SIG-M5 treated with dmso at 0.1 percent for 504 hours (cell line): ENCODE data around the gene ABCB10.
"Not testable (repeated sequence)": the region's sequence is repeated elsewhere in the genome, so short reads cannot be mapped to it uniquely, and the experiment has no call there.

Experiments used
- DNase-seq: peaks from one replicate; lab custom pipeline; 2025; ENCODE audit not compliant: unreplicated experiment; lab: John Stamatoyannopoulos, UW

ABCB10 gene

DNA sequence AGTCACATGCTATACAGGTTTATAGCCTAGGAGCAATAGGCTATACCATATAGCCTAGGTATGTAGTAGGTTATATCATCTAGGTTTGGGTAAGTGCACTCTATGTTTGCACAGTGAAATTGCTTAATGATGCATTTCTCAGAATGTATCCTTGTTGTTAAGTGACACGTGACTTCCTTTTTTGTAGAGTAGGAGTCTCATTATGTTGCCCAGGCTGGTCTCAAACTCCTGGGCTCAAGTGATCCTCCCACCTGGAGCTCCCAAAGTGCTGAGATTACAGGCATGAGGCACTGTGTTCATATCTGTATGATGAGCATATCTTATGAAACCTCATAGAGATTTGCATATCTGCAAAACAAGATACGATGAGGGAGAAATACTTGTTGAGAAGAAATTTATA lies 13.8 kb upstream of the ABCB10 start:
- peak; percentile 41 for DNase-seq

GRCh38 chr1:229570891-229571516 lies 12.5 kb upstream of the ABCB10 start:
- no peak for DNase-seq

DNA sequence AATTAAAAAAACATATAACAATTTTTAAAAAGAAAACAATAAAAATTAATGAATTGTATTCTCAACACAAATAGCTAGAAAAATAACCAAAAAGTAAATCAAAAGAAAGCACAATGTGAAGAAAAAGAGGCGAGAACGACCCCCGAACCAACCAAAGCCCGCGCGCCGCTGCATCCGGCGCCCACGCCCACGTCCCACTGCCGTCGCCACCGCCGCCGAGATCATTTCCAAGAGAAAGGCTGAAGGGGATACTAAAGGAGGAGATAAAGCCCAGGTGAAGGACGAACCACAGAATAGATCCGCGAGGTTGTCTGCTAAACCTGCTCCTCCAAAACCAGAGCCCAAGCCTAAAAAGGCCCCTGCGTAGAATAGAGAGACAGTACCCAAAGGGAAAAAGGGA lies 11.8 kb upstream of the ABCB10 start:
- DNase-seq = no peak

GRCh38 chr1:229567109-229567868 lies 8.8 kb upstream of the ABCB10 start:
- DNase-seq = peak; percentile 88

DNA sequence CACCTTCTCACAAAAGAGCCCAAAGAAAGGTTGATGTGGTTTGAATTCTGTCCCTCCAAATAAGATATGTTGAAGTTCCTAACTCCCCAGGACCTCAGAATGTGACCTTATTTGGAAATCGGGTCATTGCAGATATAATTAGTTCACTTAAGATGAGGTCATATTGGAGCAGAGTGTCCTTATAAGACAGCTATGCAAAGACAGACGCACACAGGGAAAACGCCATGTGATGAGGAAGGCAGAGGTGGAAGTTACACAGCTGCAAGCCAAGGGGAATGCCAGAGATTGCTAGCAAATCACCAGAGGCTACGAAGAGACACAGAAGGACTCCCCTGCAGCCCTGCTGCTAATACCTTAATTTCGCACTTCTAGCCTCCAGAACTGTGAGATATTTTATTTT lies 5.2 kb upstream of the ABCB10 start:
- peak; percentile 45 for DNase-seq

- DNase-seq = no peak
Observed at GRCh38 chr1:229563241-229563640, 4.7 kb upstream of the ABCB10 start.

GRCh38 chr1:229562686-229563085 lies 4.2 kb upstream of the ABCB10 start:
- DNase-seq = no peak

DNA sequence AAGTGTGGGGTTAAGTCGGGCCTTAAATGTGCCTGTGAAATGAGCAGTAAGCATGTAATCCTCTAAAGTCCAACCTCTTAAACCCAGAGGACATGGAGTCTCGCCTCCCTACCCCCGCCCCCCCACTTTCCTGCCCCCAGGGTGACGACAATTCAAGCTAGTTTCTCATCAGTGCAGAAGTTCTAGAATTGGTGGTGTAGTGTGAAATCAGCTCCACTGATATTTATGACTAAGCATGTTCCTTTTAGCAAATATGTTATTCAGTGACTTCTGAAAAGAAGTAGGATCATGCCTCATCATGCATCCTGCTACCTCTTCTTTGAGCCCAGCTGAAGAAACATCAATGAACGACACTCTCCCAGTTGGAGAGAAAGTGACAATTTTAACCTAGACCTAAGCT lies 2.6 kb upstream of the ABCB10 start:
- DNase-seq = no peak

GRCh38 chr1:229560124-229560523 lies 1.6 kb upstream of the ABCB10 start:
- not testable (repeated sequence) for DNase-seq

DNA sequence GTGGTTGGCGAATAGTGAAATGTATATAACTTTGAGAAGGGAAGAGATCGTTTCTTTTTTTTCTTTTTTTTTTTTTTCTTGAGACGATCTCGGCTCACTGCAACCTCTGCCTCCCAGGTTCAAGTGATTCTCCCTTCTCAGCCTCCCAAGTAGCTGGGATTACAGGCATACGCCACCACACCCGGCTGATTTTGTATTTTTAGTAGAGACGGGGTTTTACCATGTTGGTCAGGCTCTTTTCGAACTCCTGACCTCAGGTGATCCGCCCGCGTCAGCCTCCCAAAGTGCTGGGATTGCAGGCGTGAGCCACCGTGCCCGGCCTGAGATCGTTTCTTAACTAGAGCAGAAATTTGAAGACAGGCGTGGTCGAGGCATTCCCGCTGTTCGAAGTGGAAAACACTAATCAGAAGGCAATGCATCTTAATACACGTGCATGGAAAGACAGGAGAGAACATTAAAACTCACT lies 862 bp upstream of the ABCB10 start:
- not testable (repeated sequence) for DNase-seq

DNA sequence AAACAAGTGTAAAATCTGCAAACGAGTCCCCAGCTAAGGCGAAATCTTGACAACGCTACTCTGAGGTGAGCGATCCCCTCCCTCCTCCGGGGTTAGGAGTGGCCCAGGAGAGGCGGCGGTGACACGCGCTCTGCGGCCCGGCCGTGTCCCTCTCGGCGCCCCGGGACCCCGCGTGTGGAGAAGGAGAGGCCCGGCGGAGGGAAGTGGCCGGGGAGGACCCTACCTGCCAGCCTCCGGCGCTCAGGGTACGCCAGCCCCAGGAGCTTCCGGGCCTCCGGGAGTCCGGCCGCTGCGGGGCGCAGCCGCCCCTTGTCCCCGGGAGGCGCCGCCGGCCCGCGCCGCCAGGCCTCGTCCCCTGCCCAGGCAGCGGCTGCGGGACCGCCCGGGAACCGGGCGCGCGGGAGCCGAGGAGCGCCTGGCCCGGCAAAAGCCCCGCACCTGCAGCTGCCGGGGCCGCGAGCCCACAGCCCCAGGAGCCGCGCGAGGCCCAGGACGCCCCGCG lies 543 bp downstream of the ABCB10 start:
- DNase-seq = peak; percentile 34

DNA sequence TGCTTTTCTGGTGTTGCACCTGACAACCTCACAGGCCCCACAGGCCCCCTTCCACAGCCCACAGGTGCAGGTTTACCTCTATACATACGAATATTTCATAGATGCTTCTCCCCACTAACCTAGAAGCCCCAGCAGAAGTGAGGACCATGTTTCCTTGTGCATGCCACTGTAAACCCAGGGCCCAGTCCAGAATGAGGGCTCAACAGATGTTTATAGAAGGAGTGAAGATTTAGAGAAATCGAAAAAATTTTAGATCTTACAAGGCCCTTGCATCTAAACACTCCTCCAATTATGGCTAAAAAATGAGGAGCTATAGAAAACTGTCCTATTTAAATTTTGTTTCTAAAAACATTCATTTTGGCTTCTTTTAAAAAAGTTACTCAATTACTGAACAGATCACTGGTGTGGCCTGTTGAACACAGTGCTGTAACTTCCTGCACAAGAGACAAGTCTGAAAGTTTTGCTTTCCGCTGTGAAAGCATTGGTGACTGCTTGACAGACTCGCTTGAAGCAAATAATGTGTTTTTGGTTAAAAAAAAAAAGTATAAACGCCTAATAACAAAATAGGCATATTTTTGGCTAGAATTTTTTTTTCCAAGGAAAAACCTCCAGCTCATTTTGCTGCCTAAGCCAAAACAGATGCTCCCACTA lies 1.2 kb downstream of the ABCB10 start:
- peak; percentile 73 for DNase-seq

DNA sequence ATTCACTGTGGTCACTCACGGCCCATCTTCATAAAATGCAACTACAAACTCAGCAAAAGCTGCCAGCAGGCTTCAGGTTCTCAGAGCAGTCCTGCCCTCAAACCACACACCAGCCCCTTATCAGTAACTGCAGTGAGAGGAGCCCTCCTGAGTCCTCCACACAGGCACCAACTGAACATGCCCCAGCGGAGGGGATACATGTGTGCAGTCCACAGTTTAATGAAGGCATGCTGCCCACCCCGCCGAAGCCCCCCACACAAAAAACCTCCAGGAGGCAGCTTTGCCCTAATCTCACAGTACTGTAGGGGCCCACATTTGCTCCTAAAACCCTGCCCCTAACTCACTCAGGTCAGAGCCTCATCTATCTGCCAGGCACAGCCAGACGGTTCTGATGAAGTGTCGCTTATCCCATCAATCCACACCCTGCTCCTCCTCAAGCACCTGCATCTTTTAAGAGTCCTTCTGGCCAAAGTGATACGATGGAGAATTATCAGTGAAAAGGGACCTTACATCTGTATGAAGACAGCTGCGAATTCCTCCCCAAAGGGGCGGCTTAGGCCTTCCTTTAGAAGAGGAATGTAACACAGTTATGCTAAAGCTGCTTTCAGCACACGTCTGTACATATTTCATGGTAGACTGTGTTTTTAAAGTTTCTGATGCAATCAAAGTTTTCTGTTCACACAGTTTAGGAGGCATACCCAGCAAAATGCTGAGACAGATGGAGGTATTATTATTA lies 3.5 kb downstream of the ABCB10 start:
- DNase-seq = peak; percentile 30

GRCh38 chr1:229553621-229554130 lies 4.8 kb downstream of the ABCB10 start:
- DNase-seq = peak; percentile 57

GRCh38 chr1:229552732-229553131 lies 5.8 kb downstream of the ABCB10 start:
- no peak for DNase-seq

DNA sequence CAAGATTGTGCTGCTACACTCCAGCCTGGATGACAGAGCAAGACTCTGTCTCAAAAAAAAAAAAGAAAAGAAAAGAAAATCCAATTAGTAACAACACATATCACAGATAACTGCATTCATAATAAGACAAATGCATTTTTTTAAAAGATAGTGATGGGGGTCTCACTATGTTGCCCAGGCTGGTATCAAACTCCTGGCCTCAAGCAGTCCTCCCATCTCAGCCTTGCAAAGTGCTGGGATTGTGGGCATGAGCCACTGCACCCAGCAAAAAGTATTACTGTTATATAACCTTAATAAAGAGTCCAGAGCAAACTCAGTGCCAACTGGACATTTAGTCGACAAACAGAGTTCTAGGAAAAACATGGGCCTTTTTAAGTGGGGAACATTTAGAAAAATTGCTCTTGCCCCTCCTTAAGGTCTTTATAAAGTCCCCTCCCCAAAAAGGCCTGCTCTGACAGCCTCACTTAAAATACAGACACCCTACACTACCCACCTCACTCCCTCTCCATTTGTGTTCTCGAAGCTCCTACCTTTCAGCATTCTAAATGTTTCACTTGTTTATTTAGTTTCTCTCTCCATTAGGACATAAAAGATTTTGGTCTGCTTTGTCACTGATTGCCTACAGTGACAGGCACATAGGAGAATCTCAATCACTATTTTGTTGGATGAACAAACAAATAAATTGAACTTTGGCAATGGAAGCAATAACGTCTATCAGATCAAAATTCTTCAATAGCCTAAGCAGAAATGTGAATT lies 7.5 kb downstream of the ABCB10 start:
- no peak for DNase-seq

GRCh38 chr1:229547542-229547941 lies 11.0 kb downstream of the ABCB10 start:
- DNase-seq = no peak

DNA sequence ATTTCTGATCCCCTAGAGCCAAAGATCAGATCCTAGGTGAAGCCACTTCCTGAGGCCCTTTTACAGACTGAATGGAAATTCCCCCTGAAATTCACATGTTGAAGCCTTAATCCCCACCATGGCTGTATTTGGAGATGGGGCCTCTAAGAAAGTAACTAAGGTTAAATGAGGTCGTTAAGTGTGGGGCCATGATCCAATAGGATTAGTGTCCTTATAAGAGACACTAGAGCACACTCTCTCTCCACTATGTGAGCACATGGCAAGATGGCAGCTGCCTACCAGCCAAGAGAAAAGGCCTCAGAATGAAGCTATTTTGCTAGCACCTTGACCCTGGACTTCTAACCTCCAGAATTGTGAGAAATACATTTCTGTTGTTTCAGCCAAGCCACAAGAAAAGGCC lies 13.9 kb downstream of the ABCB10 start:
- DNase-seq = no peak

DNA sequence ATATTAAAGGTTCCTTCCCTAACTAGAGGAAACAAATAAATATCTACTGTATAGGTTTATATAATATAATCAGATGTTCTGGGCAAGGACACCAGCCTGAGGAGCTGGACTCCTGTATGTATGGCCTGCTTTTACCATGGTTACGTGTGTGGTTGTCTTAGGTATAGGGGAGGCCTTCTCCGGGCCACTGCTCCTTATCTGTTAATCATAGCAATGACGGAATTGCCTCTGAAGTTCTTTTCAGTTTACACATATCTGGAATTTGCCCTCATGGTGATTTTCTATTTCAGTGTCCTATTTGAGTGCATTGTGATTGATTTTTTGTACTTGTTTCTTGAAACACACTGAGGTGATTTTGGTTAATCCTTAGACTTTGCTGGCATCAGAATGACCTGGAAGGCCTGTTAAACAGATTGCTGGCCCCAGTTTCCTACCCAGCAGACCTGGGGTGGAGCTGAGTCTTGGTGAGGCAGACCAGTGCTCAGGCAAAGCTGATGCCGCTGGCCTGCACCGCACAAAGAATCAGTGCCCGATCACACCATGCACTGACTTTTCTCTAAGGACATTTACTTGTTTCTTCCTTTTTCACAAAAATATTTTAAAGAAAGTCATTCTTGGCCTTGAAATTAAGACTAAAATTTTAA lies 18.5 kb downstream of the ABCB10 start:
- no peak for DNase-seq

GRCh38 chr1:229538945-229539344 lies 19.6 kb downstream of the ABCB10 start:
- peak; percentile 29 for DNase-seq
